Measurements from ENCODE around the gene PKNOX2.

GRCh38 chr11:125140233-125140632 lies 24.3 kb upstream of the PKNOX2 start:
- TF ChIP-seq POLR2AphosphoS5 (IDR thresholded peaks at IDR 0.05; ENCODE audit: low read depth, low read length) (no peak), TAF1 (IDR thresholded peaks at IDR 0.05; ENCODE audit: borderline replicate concordance, low read depth, low read length) (no peak)

Data from GM12892 (cell line).